ENCODE results near the gene IFT172. TPM values are rescaled to one million over a fixed set of nuclear protein-coding genes. Genes with fewer than 3 reads are reported as not detected.
"Not testable (repeated sequence)": the region's sequence is repeated elsewhere in the genome, so short reads cannot be mapped to it uniquely, and the experiment has no call there.

Gene IFT172
- total RNA-seq, 2 donors from 2014 or later: 11.1 to 17.4 TPM

DNA sequence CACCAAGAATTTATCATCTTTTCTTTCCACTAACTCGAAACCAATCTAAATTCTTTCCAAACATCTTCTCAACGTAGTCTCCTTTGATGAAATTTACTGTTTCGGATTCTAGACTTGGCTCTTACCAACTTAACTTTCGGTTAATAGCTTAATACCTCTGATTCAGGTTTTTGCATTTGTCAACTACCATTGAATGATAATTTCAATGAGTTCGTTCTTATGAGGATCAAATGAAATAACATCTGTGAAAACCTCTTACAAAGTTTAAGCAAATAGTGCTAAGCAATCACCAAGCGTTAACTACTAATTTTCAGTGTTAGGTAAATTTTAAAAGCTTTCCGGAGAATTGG, 61.7 kb downstream of the IFT172 start:
- Mint-ChIP-seq H3K27me3 (no peaks in the 10 kb centered on the region), H3K9me3 (no peaks in the 10 kb centered on the region), H3K4me1 (ENCODE audit: low read depth in 2 of 2) (peaks cover 28 to 32% of the 10 kb centered on the region in 2 donors), H3K36me3 (no peaks in the 10 kb centered on the region), H3K27ac (peak overlapping the region; percentile 85 to 99), H3K4me3 (peak overlapping the region; percentile 91)
- DNase-seq (ENCODE audit: low spot score) (no peak), ATAC-seq (no peak)

DNA sequence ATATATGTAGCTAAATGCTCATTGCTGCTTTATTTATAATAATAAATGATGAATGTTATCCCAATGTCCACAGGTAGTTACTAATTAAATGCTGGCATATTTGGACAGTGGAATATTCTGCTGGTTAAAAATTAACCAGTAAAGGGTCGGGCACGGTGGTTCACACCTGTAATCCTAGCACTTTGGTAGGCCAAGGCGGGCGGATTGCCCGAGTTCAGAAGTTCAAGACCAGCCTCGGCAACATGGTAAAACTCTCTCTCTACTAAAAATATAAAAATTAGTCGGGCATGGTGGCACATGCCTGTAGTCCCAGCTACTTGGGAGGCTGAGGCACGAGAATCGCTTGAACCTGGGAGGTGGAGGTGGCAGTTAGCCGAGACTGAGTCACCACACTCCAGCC, 64.5 kb downstream of the IFT172 start:
- not testable (repeated sequence) for ATAC-seq; DNase-seq (ENCODE audit: low spot score)

DNA sequence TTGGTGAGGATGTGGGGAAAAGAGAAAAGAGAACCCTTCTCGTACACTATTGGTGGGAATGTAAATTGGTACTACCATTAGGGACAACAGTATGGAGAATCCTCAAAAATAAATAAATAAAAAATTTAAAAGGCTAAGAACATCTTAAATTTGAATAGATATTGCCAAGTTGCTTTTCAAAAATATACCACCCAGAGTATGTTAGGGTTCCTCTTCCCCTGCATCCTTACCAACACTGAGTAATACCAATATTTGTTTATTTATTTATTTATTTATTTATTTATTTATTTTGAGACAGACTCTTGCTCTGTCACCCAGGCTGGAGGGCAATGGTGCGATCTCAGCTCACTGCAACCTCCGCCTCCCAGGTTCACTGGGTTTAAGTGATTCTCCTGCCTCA, 66.6 kb downstream of the IFT172 start:
- Mint-ChIP-seq H3K4me3 (no peak overlapping the region), H3K27me3 (no peaks in the 10 kb centered on the region), H3K9me3 (no peaks in the 10 kb centered on the region), H3K27ac (no peak overlapping the region), H3K36me3 (no peaks in the 10 kb centered on the region), H3K4me1 (ENCODE audit: low read depth in 2 of 2) (peaks cover 4 to 5% of the 10 kb centered on the region in 2 donors)
- ATAC-seq (no peak), DNase-seq (ENCODE audit: low spot score) (no peak)

More for the DNA sequence above, 64.5 kb downstream of the IFT172 start:
- H3K36me3 Mint-ChIP-seq, H3K4me3 Mint-ChIP-seq, H3K9me3 Mint-ChIP-seq, H3K27me3 Mint-ChIP-seq, H3K27ac Mint-ChIP-seq: not testable (repeated sequence)
- peaks cover 17 to 19% of the 10 kb centered on the region in 2 donors for H3K4me1 Mint-ChIP-seq (ENCODE audit: low read depth in 2 of 2)

DNA sequence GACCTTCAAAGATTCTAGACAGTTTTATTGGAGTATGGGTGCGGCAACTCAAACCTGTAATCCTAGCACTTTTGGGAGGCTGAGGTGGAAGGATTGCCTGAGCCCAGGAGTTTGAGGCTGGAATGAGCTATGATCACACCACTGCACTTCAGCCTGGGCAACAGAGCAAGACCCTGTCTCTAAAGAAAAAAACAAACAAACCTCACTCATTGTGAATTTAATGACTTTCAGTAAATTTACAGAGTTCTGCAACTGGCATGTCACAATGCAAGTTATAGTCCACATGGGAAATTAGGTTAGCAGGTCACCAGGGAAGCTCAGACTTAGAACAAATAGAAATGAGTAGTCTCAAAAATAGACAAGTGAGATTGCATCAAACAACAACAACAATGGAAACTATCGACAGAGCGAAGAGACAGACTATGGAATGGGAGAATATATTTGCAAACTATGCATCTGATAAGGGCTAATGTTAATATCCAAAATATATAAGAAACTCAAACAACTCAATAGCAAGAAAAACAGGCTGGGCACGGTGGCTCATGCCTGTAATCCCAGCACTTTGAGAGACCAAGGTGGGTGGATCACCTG, 67.8 kb downstream of the IFT172 start:
- Mint-ChIP-seq H3K27me3 (no peaks in the 10 kb centered on the region), H3K9me3 (no peaks in the 10 kb centered on the region), H3K4me3 (no peak overlapping the region), H3K27ac (no peak overlapping the region), H3K36me3 (no peaks in the 10 kb centered on the region), H3K4me1 (ENCODE audit: low read depth in 2 of 2) (no peaks in the 10 kb centered on the region)
- DNase-seq (ENCODE audit: low spot score) (no peak), ATAC-seq (no peak)

DNA sequence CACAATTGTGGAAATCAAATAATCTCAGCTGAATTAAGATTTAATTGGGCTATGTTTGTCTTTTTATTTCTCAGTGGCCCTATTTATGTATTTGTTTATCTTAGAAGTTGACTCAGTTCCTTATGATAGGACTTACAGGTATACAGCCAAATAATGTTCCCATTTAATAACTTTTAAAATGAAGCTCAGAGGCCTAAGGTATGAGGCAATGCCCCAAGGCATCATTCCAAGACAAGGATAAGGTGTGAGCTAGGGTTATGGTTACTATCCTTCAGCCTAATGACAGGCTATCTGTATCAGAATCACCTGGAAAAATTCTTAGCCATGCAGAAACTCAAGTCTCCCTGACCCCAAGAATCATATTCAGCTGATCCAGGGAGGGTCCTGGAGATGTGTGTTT, 68.5 kb downstream of the IFT172 start:
- no peak overlapping the region for H3K4me3 Mint-ChIP-seq

DNA sequence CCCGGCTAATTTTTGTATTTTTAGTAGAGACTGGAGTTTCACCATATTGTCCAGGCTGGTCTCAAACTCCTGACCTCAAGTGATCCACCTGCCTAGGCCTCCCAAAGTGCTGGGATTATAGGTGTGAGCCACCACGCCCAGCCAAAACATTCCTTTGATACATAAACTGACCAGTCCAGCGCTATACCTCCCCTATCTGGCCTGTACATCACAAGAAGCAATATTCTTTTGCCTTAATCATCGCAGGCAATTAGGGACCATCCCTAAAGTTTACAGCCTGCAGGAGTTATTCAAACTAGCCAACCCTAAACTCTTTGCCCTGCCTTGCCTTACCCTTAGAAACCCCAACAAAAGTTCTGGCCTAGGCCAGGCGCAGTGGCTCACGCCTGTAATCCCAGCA, 73.4 kb downstream of the IFT172 start:
- no peak for DNase-seq (ENCODE audit: low spot score)
- no peak overlapping the region for H3K4me3 Mint-ChIP-seq

More for the DNA sequence above, 68.5 kb downstream of the IFT172 start:
- Mint-ChIP-seq H3K27me3 (no peaks in the 10 kb centered on the region), H3K4me1 (ENCODE audit: low read depth in 2 of 2) (no peaks in the 10 kb centered on the region), H3K36me3 (no peaks in the 10 kb centered on the region), H3K27ac (no peak overlapping the region), H3K9me3 (no peaks in the 10 kb centered on the region)
- no peak for ATAC-seq
- DNase-seq (ENCODE audit: low spot score): no peak

DNA sequence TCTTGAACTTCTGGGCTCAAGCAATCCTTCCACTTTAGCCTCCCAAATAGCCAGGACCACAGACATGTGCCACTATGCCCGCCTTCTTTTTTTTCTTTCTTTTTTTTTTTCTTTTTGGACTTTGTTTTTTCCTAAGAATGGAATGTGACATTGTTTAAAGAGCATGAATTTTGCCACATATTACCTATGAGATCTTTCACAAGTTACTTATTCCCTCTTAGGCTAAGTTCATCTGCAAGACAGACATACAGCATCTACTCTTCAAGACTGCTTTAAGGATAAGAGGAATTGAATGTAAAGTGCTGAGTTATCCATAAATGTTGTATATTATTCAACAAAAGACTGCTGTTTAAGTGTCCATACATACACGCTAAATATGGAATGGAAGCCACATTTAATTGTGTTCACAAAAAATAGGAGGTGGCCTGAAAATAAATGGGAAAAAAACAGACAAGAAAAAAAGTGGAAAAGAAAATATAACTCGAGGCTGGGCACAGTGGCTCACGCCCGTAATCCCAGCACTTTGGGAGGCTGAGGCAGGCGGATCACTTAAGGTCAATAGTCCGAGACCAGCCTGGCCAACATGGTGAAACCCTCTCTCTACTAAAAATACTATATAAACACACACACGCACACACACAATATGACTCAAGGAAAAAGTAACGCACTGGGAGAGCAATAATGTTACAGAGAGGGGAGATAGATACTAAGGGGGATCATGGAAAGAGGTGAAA, 77.0 kb downstream of the IFT172 start:
- no peak overlapping the region for H3K27ac Mint-ChIP-seq
- peaks cover 15 to 17% of the 10 kb centered on the region in 2 donors for H3K4me1 Mint-ChIP-seq (ENCODE audit: low read depth in 2 of 2)
- peaks cover 7 to 14% of the 10 kb centered on the region in 2 donors for H3K27me3 Mint-ChIP-seq
- no peak overlapping the region for H3K4me3 Mint-ChIP-seq
- ATAC-seq (no peak), DNase-seq (ENCODE audit: low spot score) (no peak)
- H3K36me3 Mint-ChIP-seq: peaks cover 5% of the 10 kb centered on the region
- peaks cover 4% of the 10 kb centered on the region for H3K9me3 Mint-ChIP-seq

More for the DNA sequence above, 73.4 kb downstream of the IFT172 start:
- Mint-ChIP-seq H3K36me3 (no peaks in the 10 kb centered on the region), H3K4me1 (ENCODE audit: low read depth in 2 of 2) (peaks cover 0 to 2% of the 10 kb centered on the region in 2 donors), H3K9me3 (no peaks in the 10 kb centered on the region), H3K27ac (no peak overlapping the region), H3K27me3 (peaks cover 7 to 14% of the 10 kb centered on the region in 2 donors)
- ATAC-seq: no peak

DNA sequence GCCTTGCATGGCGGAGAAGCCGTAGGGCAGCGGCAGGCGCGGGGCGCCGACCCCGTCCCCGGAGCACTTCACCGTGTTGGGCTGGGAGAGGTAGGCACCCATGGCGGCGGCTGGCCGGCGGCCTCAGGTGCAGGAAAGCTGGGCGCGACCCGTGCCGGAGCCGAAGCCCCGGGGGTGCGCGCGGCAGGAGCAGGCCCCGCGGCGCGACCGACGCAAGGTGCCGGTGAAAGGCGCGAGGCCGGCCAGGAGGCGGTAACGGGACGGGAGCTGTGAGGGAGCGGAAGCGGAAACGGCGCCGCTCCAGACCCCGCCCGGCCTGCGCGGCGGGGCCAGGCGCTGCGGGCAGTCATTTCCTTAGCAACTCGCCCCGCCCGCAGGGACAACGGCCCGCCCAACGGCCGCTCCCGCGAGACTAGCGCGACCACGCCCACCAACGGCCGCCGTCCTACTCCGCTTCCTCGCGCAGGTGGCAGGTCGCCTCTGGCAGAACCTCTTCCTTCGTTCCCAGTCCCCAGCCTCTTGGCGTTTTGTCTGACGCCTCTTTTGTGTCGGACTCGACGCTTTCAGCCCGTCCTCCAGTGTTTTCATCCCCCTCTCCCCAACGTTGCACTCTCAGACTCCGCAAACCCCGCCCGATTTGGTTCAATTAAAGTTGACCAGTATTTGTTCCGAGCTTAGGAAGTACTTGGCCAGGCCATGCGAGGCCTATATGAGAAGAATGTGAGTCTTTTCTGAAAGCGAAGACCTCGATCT, 80.0 kb downstream of the IFT172 start, which contains the start of gene PPM1G:
TSS of gene PPM1G (minus strand) at position 271 of the 753 bp plus-strand sequence. CDS start at position 102, 169 bp downstream.
- Mint-ChIP-seq H3K27me3 (peaks cover 7 to 12% of the 10 kb centered on the region in 2 donors), H3K27ac (peak within 1 kb of the TSS; percentile 77 to 88), H3K9me3 (peaks cover 4% of the 10 kb centered on the region), H3K4me3 (peak within 1 kb of the TSS; percentile 87), H3K4me1 (ENCODE audit: low read depth in 2 of 2) (peaks cover 28 to 30% of the 10 kb centered on the region in 2 donors), H3K36me3 (peaks cover 11% of the 10 kb centered on the region)
- ATAC-seq (peak; percentile 99 to 100), DNase-seq (ENCODE audit: low spot score) (peak; percentile 98)

DNA sequence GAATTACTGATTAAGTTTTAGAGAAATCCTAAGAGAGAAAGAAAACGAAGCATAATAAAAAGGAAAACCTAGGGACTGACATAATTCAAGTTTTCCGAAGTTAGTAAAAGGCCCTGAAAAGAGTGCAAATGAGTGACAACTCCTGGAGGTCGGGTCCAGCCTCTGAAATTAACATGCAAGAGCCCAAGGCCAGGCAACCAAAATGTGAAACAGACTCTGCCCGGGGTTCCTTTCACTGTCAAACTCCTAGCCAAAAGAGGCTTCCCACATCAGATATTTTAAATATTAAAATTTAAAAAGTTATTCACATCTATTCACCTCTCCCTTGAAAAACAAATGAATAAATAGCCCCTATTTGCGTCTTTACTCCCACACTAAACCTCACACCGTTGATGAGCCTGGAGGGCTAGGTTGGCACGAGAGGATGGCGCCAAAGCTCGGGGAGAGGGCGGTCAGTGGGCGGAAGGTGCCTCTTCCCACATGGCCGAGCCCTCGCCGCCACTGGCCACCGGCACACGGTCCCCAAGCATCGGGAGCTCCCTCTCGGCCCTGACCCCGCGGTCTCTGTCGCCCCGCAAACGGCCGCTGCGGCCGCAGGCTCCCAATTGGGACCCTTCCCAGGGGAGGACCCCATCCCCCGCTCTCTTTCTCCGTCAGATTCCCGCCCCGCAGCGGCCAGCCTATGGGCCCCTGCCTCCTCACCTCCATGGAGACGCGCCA, 80.8 kb downstream of the IFT172 start:
- Mint-ChIP-seq H3K9me3 (peaks cover 4% of the 10 kb centered on the region), H3K36me3 (peaks cover 11% of the 10 kb centered on the region), H3K4me3 (peak overlapping the region; percentile 87), H3K27ac (peak overlapping the region; percentile 77 to 88), H3K27me3 (peaks cover 7 to 12% of the 10 kb centered on the region in 2 donors), H3K4me1 (ENCODE audit: low read depth in 2 of 2) (peaks cover 28 to 30% of the 10 kb centered on the region in 2 donors)
- no peak for DNase-seq (ENCODE audit: low spot score)
- peak; percentile 54 to 56 for ATAC-seq

DNA sequence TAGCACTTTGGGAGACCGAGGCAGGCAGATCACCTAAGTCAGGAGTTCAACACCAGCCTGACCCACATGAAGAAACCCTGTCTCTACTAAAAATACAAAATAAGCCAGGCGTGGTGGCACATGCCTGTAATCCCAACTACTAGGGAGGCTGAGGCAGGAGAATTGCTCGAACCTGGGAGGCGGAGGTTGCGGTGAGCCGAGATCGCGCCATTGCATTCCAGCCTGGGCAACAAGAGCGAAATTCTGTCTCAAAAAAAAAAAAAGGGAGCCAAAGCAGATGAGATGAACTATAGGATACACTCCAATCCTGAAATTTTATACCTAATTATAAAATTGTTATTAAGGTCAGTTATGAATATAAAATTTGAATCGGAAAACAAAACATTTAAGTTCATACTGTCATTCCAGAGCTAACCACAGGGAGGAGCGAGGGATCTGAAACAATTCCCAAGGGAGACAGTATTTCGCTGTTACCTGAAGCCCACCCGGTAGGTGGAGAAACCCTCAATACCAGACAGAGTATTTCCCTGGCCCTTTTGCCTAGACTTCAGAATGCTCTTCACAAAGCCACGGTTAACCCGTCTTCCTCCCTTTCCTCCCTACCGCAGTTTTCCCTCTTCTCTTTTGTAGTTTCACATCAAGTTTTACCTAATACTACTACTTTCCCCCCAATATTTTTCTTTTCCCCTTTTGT, 81.6 kb downstream of the IFT172 start:
- H3K36me3 Mint-ChIP-seq: peaks cover 11% of the 10 kb centered on the region
- ATAC-seq (no peak), DNase-seq (ENCODE audit: low spot score) (no peak)
- H3K4me1 Mint-ChIP-seq (ENCODE audit: low read depth in 2 of 2): peaks cover 30 to 31% of the 10 kb centered on the region in 2 donors
- H3K27me3 Mint-ChIP-seq: peaks cover 7 to 11% of the 10 kb centered on the region in 2 donors
- H3K9me3 Mint-ChIP-seq: peaks cover 4% of the 10 kb centered on the region
- H3K27ac Mint-ChIP-seq: peak overlapping the region; percentile 77 to 88
- peak overlapping the region; percentile 87 for H3K4me3 Mint-ChIP-seq

DNA sequence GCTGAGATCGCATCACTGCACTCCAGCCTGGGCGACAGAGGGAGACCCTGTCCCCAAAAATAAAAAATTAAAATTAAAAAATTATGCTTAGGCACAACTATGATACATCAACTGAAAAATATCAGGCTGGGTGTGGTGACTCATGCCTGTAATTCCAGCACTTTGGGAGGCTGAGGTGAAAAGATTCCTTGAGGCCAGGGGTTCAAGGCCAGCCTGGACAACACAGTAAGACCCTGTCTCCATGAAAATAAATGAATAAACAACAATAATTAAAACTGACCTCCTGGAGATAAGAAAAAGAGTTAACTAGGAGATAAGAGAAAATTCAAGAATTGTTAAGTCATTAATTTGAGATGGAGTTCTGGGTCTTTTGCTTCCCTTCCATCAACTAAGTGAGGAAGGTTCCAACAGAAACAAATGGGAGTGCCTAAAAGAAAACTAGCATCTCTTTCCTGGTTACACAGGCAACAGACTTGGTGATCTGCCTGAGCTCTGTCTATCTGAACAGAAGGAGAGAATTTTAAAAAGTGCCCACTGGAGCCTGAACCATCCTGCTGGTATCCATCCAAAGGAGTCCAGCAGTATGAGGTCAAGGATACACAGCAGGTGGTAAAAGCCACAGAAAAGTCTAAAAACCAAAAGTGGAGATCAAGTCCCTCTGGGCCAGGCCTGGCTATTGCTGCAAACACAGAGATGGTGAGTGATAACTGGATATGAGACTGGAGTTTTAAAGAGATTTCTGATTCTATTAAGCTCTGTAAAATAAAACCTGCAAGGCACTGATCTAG, 89.0 kb downstream of the IFT172 start:
- Mint-ChIP-seq H3K27me3 (no peaks in the 10 kb centered on the region), H3K4me3 (no peak overlapping the region), H3K9me3 (no peaks in the 10 kb centered on the region), H3K27ac (peak overlapping the region in 1 of 2 donors; percentile 81), H3K4me1 (ENCODE audit: low read depth in 2 of 2) (peaks cover 22 to 24% of the 10 kb centered on the region in 2 donors), H3K36me3 (no peaks in the 10 kb centered on the region)
- ATAC-seq: no peak
- DNase-seq (ENCODE audit: low spot score): no peak

DNA sequence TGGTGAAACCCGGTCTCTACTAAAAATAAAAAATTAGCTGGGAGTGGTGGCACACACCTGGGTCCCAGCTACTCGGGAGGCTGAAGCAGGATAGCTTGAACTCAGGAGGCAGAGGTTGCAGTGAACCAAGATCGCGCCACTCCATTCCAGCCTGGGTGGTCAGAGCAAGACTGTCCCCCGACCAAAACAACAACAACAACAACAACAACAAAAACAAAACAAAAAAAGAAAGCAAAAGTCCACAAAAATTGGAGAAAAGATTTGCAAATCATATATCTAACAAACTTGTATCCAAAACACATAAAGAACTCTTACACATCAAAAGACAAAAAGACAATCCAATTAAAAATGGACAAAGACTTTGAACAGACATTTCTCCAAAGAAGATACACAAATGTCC, 90.6 kb downstream of the IFT172 start:
- Mint-ChIP-seq H3K36me3 (no peaks in the 10 kb centered on the region), H3K4me1 (ENCODE audit: low read depth in 2 of 2) (peaks cover 22 to 24% of the 10 kb centered on the region in 2 donors), H3K27me3 (no peaks in the 10 kb centered on the region), H3K27ac (no peak overlapping the region), H3K9me3 (no peaks in the 10 kb centered on the region), H3K4me3 (no peak overlapping the region)
- DNase-seq (ENCODE audit: low spot score) (no peak), ATAC-seq (no peak)

Measured in natural killer cell treated with Interleukin-12 subunit alpha and Interleukin-12 subunit beta and Interleukin-15 and Interleukin-18, amount 100 ng/mL, for 72 hours (primary cell).